WTC11 (cell line): ENCODE data around the gene LAMA2. TPM values are rescaled to one million over a fixed set of nuclear protein-coding genes. Genes with fewer than 3 reads are reported as not detected.

Experiments used
- ATAC-seq: fragments of 200-7000 bp; cut with Tn5 transposase; 2 replicates; pipeline ENCODE4 v1.10.0; 2021; ENCODE audit warnings: mild to moderate bottlenecking, moderate library complexity
- CTCF ChIA-PET: fragments of 300-600 bp; sonication (Branson Sonifier 250); formaldehyde crosslinking; loops from one replicate; lab custom pipeline; 2021; ENCODE audit warnings: antibody characterized with exemption; lab: Charles Lee
- POLR2A ChIA-PET: fragments of 350-600 bp; sonication (Branson Sonifier 250); formaldehyde crosslinking; loops from one replicate; lab custom pipeline; 2021; ENCODE audit warnings: antibody characterized with exemption; lab: Charles Lee
- DNase-seq: peaks from one replicate; pipeline ENCODE4 v3.0.0; 2021; ENCODE audit warnings: low spot score
- H3K27ac Mint-ChIP-seq: 2 replicates; pipeline ENCODE4 v1.8.0; 2021; ENCODE audit warnings: mixed read lengths
- H3K27me3 Mint-ChIP-seq: 2 replicates; pipeline ENCODE4 v1.8.0; 2021; ENCODE audit warnings: low read depth, mild to moderate bottlenecking, moderate library complexity, mixed read lengths
- H3K36me3 Mint-ChIP-seq: 2 replicates; pipeline ENCODE4 v1.8.0; 2021; ENCODE audit warnings: mixed read lengths
- H3K4me1 Mint-ChIP-seq: 2 replicates; pipeline ENCODE4 v1.8.0; 2022; ENCODE audit warnings: mixed read lengths
- H3K4me3 Mint-ChIP-seq: 2 replicates; pipeline ENCODE4 v1.8.0; 2021; ENCODE audit warnings: mild to moderate bottlenecking, moderate library complexity, mixed read lengths
- H3K9me3 Mint-ChIP-seq: 2 replicates; pipeline ENCODE4 v1.8.0; 2021; ENCODE audit warnings: mixed read lengths
- AFF4 ChIP-seq: sonication (generic); formaldehyde crosslinking; IDR thresholded peaks from 2 replicates; pipeline ENCODE4 v1.8.1; 2023; ENCODE audit warnings: mild to moderate bottlenecking, missing genetic modification reagents, borderline replicate concordance
- ERG ChIP-seq: fragments of 250-450 bp; sonication (Bioruptor Pico); IDR thresholded peaks from 2 replicates; pipeline ENCODE4 v1.8.0; 2021; ENCODE audit warnings: mild to moderate bottlenecking
- FOXK1 ChIP-seq: sonication (generic); formaldehyde crosslinking; IDR thresholded peaks from 2 replicates; pipeline ENCODE4 v1.8.0; 2022; ENCODE audit warnings: mild to moderate bottlenecking, moderate library complexity, missing genetic modification reagents
- HMGA2 ChIP-seq: fragments of 250-450 bp; sonication (Bioruptor Pico); IDR thresholded peaks from 2 replicates; pipeline ENCODE4 v1.4.0; 2021; ENCODE audit warnings: mild to moderate bottlenecking, moderate library complexity
- IRF1 ChIP-seq: sonication (generic); formaldehyde crosslinking; IDR thresholded peaks from 2 replicates; pipeline ENCODE4 v1.8.0; 2023; ENCODE audit warnings: missing genetic modification reagents
- IRF2 ChIP-seq: sonication (generic); formaldehyde crosslinking; IDR thresholded peaks from 2 replicates; pipeline ENCODE4 v1.8.0; 2022; ENCODE audit warnings: low read depth, missing genetic modification reagents, borderline replicate concordance
- JAZF1 ChIP-seq: fragments of 250-450 bp; sonication (Bioruptor Pico); IDR thresholded peaks from 2 replicates; pipeline ENCODE4 v1.9.0; 2021; ENCODE audit warnings: moderate library complexity, mild to moderate bottlenecking, inconsistent platforms
- MXD4 ChIP-seq: fragments of 250-450 bp; sonication (Bioruptor Pico); IDR thresholded peaks from 2 replicates; pipeline ENCODE4 v1.8.0; 2021; ENCODE audit warnings: mild to moderate bottlenecking, moderate library complexity, borderline replicate concordance
- OVOL2 ChIP-seq: fragments of 250-450 bp; sonication (Bioruptor Pico); IDR thresholded peaks from 2 replicates; pipeline ENCODE4 v1.9.0; 2021; ENCODE audit warnings: mild to moderate bottlenecking, borderline replicate concordance
- STAT6 ChIP-seq: sonication (generic); formaldehyde crosslinking; conservative IDR thresholded peaks from 2 replicates; pipeline ENCODE4 v1.8.1; 2023; ENCODE audit warnings: mild to moderate bottlenecking, low read depth, missing genetic modification reagents, moderate library complexity
- TCF7 ChIP-seq: sonication (generic); formaldehyde crosslinking; IDR thresholded peaks from 2 replicates; pipeline ENCODE4 v1.8.0; 2022; ENCODE audit warnings: mild to moderate bottlenecking, low read depth, missing genetic modification reagents, moderate library complexity
- TP53 ChIP-seq: sonication (generic); formaldehyde crosslinking; IDR thresholded peaks from 2 replicates; pipeline ENCODE4 v1.8.1; 2023; ENCODE audit warnings: mild to moderate bottlenecking, missing genetic modification reagents
- ZMAT4 ChIP-seq: fragments of 250-450 bp; sonication (Bioruptor Pico); IDR thresholded peaks from 2 replicates; pipeline ENCODE4 v1.9.0; 2021; ENCODE audit warnings: mild to moderate bottlenecking
- ZNF121 ChIP-seq: sonication (generic); formaldehyde crosslinking; IDR thresholded peaks from 2 replicates; pipeline ENCODE4 v1.8.0; 2023; ENCODE audit warnings: missing genetic modification reagents
- ZNF416 ChIP-seq: fragments of 250-450 bp; sonication (Bioruptor Pico); IDR thresholded peaks from 2 replicates; pipeline ENCODE4 v1.9.0; 2021; ENCODE audit warnings: mild to moderate bottlenecking, inconsistent platforms
- ZNF671 ChIP-seq: fragments of 250-450 bp; sonication (Bioruptor Pico); IDR thresholded peaks from 2 replicates; pipeline ENCODE4 v1.8.0; 2021; ENCODE audit warnings: mild to moderate bottlenecking
- total RNA-seq: library from RNA; stranded (reverse); gene quantifications from 3 replicates; pipeline ENCODE4 v1.2.3, GENCODE V29; 2021

Gene LAMA2
- total RNA-seq, 1 experiment from 2014 or later, result 6.6 TPM

GRCh38 chr6:128836761-128837160, 46.2 kb upstream of the LAMA2 start:
- Mint-ChIP-seq H3K27me3 (no peaks in the 10 kb centered on the region), H3K4me3 (no peak overlapping the region), H3K36me3 (peaks cover 9% of the 10 kb centered on the region), H3K4me1 (no peaks in the 10 kb centered on the region), H3K27ac (no peak overlapping the region), H3K9me3 (peaks cover 10% of the 10 kb centered on the region)
- POLR2A ChIA-PET, result no interaction called here
- CTCF ChIA-PET, result interaction anchor here (0.8 to 0.9 kb wide), 2 partner anchors 29 to 415 kb away, joined by 3 read pairs; no protein-coding TSS in a partner anchor
- no peak for DNase-seq
- no peak for TF ChIP-seq ZMAT4 (CRISPR knock-in tag)
- no peak for TF ChIP-seq MXD4
- TF ChIP-seq ERG (CRISPR knock-in tag), result no peak
- TF ChIP-seq AFF4, result no peak
- TF ChIP-seq IRF2 (CRISPR knock-in tag), result no peak
- no peak for TF ChIP-seq STAT6 (CRISPR knock-in tag)
- TF ChIP-seq ZNF416 (CRISPR knock-in tag), result no peak
- no peak for TF ChIP-seq TP53 (CRISPR knock-in tag)
- no peak for TF ChIP-seq FOXK1 (CRISPR knock-in tag)
- no peak for TF ChIP-seq IRF1 (CRISPR knock-in tag)
- no peak for TF ChIP-seq HMGA2 (CRISPR knock-in tag)
- no peak for TF ChIP-seq ZNF121 (CRISPR knock-in tag)
- ATAC-seq, result no peak

DNA sequence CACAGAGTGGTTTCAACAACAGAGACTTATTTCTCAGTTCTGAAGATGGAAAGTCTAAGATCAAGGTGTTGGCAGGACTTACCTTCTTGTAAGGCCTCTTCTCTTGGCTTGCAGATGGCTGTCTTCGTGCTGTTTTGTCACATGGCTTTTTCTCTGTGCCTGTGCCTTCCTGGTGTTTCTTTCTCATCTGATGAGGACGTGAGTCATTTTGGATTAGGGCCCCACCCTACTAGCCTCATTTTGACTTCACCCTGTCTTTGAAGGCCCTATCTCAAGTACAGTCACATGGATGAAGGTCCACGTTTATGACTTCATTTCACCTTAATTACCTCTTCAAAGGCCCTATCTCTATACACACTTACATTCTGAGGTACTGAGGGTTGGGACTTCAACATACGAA, 41.4 kb upstream of the LAMA2 start:
- ChIA-PET CTCF (no interaction called here), POLR2A (no interaction called here)
- Mint-ChIP-seq H3K36me3 (no peaks in the 10 kb centered on the region), H3K4me3 (no peak overlapping the region), H3K27ac (no peak overlapping the region), H3K9me3 (peaks cover 3% of the 10 kb centered on the region; the same call in 1 of the 2 replicates), H3K27me3 (no peaks in the 10 kb centered on the region), H3K4me1 (no peaks in the 10 kb centered on the region)
- no peak for TF ChIP-seq OVOL2
- TF ChIP-seq TCF7 (CRISPR knock-in tag), result no peak
- no peak for TF ChIP-seq ZNF671 (CRISPR knock-in tag)
- no peak for TF ChIP-seq JAZF1
- no peak for TF ChIP-seq IRF2 (CRISPR knock-in tag)
- DNase-seq (no peak), ATAC-seq (no peak)
